Glutamatergic neuron (in vitro differentiated cells): ENCODE data around the gene COX11. TPM values are rescaled to one million over a fixed set of nuclear protein-coding genes. Genes with fewer than 3 reads are reported as not detected.

Experiments
- DNase-seq: peaks from one replicate; pipeline ENCODE4 v3.0.0; 2022
- H3K27ac Mint-ChIP-seq: one replicate; pipeline ENCODE4 v1.8.0; 2020; ENCODE audit warnings: mild to moderate bottlenecking, mixed read lengths, inconsistent platforms; ENCODE audit not compliant: unreplicated experiment
- H3K27me3 Mint-ChIP-seq: one replicate; pipeline ENCODE4 v1.8.0; 2020; ENCODE audit warnings: mild to moderate bottlenecking, moderate library complexity, mixed read lengths, inconsistent platforms; ENCODE audit not compliant: unreplicated experiment
- H3K36me3 Mint-ChIP-seq: one replicate; pipeline ENCODE4 v1.8.0; 2020; ENCODE audit warnings: mild to moderate bottlenecking, mixed read lengths, inconsistent platforms; ENCODE audit not compliant: unreplicated experiment
- H3K4me1 Mint-ChIP-seq: one replicate; pipeline ENCODE4 v1.8.0; 2020; ENCODE audit warnings: mild to moderate bottlenecking, low read depth, mixed read lengths, inconsistent platforms; ENCODE audit not compliant: unreplicated experiment
- H3K4me3 Mint-ChIP-seq: one replicate; pipeline ENCODE4 v1.8.0; 2020; ENCODE audit warnings: mild to moderate bottlenecking, mixed read lengths, inconsistent platforms; ENCODE audit not compliant: unreplicated experiment
- H3K9me3 Mint-ChIP-seq: one replicate; pipeline ENCODE4 v1.8.0; 2020; ENCODE audit warnings: mild to moderate bottlenecking, moderate library complexity, mixed read lengths, inconsistent platforms; ENCODE audit not compliant: unreplicated experiment
- CTCF ChIP-seq: fragments of 200-600 bp; sonication (generic); IDR thresholded peaks from one replicate; pipeline ENCODE4 v1.5.0; 2021; ENCODE audit not compliant: partially characterized antibody, unreplicated experiment
- long read RNA-seq: library from polyadenylated mRNA; unstranded; transcript quantifications from one replicate; pipeline ENCODE4 v2.0.0, GENCODE V29; 2020; ENCODE audit not compliant: unreplicated experiment
- total RNA-seq: library from RNA; stranded (reverse); fragmentation: NEBNext Ultra II Directional; extraction: Animal tissue kit (Norgen Biotek cat#: 25700); gene quantifications from one replicate; pipeline ENCODE4 v1.2.1, GENCODE V29; 2021; ENCODE audit not compliant: unreplicated experiment

COX11 gene, protein sequence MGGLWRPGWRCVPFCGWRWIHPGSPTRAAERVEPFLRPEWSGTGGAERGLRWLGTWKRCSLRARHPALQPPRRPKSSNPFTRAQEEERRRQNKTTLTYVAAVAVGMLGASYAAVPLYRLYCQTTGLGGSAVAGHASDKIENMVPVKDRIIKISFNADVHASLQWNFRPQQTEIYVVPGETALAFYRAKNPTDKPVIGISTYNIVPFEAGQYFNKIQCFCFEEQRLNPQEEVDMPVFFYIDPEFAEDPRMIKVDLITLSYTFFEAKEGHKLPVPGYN
- total RNA-seq = 64.4 TPM
- long read RNA-seq, transcript COX11-201 (4 exons, 2,497 nt) = major isoform, 15 of 23 reads
- long read RNA-seq, partial matches to known transcripts = 1 of 23 reads
- long read RNA-seq, other reads (novel, unspliced or antisense) = 2 of 23 reads

DNA sequence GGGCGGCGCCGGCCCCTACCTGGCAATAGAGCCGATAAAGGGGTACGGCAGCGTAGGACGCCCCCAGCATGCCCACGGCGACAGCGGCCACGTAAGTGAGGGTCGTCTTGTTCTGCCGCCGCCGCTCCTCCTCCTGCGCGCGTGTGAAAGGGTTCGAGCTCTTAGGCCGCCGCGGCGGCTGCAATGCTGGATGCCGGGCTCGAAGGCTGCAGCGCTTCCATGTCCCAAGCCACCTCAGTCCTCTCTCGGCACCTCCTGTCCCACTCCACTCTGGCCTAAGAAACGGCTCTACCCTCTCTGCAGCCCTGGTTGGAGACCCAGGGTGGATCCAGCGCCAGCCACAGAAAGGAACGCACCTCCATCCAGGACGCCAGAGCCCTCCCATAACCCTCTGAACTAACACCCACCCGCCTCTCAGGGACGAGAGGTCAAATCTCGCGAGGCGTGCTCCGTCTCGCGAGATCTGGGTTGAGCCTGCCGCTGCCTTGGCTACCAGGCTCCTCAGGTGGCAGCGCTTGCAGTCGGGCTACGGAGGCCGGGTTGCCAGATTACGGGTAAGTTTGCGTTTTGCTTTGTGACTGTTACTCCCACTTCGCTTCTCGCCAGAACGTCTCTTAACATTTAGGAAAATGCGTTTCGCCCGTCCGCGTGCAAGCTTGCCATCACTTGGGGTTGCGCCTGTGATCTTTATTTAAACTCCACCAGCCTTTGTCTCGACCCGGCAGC, at the start of gene COX11, which contains the start of gene STXBP4:
Gene COX11, minus strand, starts transcription at position 393 of the 726 bp plus-strand sequence. Its CDS starts 8 bp downstream, at position 385.
Gene STXBP4, plus strand, starts transcription at position 504 of the 726 bp plus-strand sequence. CDS start 17,455 bp downstream, outside the sequence.
- Mint-ChIP-seq H3K36me3 (no peaks in the 10 kb centered on the region), H3K27me3 (peaks cover 2% of the 10 kb centered on the region), H3K4me1 (peaks cover 7% of the 10 kb centered on the region), H3K9me3 (no peaks in the 10 kb centered on the region), H3K27ac (no peak within 1 kb of the TSS), H3K4me3 (no peak within 1 kb of the TSS)
- TF ChIP-seq CTCF = no peak
- peak; percentile 96 for DNase-seq

GRCh38 chr17:55005520-55005919, 37.1 kb upstream of the COX11 start:
- Mint-ChIP-seq H3K9me3 (no peaks in the 10 kb centered on the region), H3K4me3 (no peak overlapping the region), H3K36me3 (no peaks in the 10 kb centered on the region), H3K27me3 (no peaks in the 10 kb centered on the region), H3K4me1 (no peaks in the 10 kb centered on the region), H3K27ac (no peak overlapping the region)
- no peak for DNase-seq
- TF ChIP-seq CTCF = peak; percentile 55

- no peaks in the 10 kb centered on the region for H3K36me3 Mint-ChIP-seq
- no peak for DNase-seq
- TF ChIP-seq CTCF = no peak
- H3K4me3 Mint-ChIP-seq = no peak overlapping the region
- no peaks in the 10 kb centered on the region for H3K27me3 Mint-ChIP-seq
- no peaks in the 10 kb centered on the region for H3K4me1 Mint-ChIP-seq
- no peaks in the 10 kb centered on the region for H3K9me3 Mint-ChIP-seq
- H3K27ac Mint-ChIP-seq = no peak overlapping the region
Measured at GRCh38 chr17:55004484-55004883, 36.0 kb upstream of the COX11 start.

DNA sequence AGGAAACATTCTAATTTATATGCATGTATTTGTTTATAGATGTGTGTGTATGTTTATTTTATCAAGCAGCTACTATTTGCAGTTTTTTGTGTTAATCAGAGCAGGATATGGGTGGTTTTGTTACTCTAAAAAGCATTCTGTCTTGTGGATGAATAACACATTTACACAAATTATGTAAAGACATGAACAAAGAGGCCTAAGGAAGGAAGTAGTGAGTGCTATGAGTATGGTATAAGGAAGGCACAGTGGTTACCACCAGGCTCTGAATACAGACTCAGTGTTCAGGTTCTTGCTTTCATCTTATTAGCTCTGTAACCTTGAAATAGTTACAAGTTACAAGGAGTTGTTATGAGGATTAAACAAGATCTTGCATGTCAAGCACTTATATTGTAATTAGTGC, 34.0 kb upstream of the COX11 start:
- Mint-ChIP-seq H3K27ac (no peak overlapping the region), H3K4me1 (no peaks in the 10 kb centered on the region), H3K27me3 (no peaks in the 10 kb centered on the region), H3K36me3 (no peaks in the 10 kb centered on the region), H3K4me3 (no peak overlapping the region), H3K9me3 (no peaks in the 10 kb centered on the region)
- TF ChIP-seq CTCF = no peak
- DNase-seq = no peak
